Spinal cord (tissue), 10 donors: ENCODE results near the gene BST1. TPM values are rescaled to one million over a fixed set of nuclear protein-coding genes. Genes with fewer than 3 reads are reported as not detected.

Source experiments
- DNase-seq, 6 donors: peaks; one replicate each; pipeline versions ENCODE4 v3.0.0 to v3.0.0-alpha.2; 2013 to 2015; ENCODE audit warnings: low spot score in 6 of 6, low read depth in 4 of 6
- H3K27ac ChIP-seq: one replicate; pipeline ENCODE4 v1.5.1; 2013; ENCODE audit warnings: low read depth, low read length, control low read depth
- H3K27me3 ChIP-seq: one replicate; pipeline ENCODE4 v1.6.1; 2013; ENCODE audit warnings: low read length; ENCODE audit not compliant: control insufficient read depth, insufficient read depth
- H3K36me3 ChIP-seq: one replicate; pipeline ENCODE4 v1.6.1; 2013; ENCODE audit warnings: low read length; ENCODE audit not compliant: control insufficient read depth, insufficient read depth
- H3K4me1 ChIP-seq: one replicate; pipeline ENCODE4 v1.6.1; 2013; ENCODE audit warnings: low read length; ENCODE audit not compliant: control insufficient read depth, insufficient read depth
- H3K4me3 ChIP-seq: one replicate; pipeline ENCODE4 v1.5.1; 2013; ENCODE audit warnings: low read depth, low read length, control low read depth
- H3K9me3 ChIP-seq: one replicate; pipeline ENCODE4 v1.6.1; 2013; ENCODE audit warnings: low read length; ENCODE audit not compliant: control insufficient read depth, insufficient read depth
- WGBS: methylation state at CpG from one replicate; pipeline ENCODE4 v1.1.5; 2013; ENCODE audit warnings: missing lambda C conversion rate; ENCODE audit not compliant: insufficient coverage; 5-methylcytosine and 5-hydroxymethylcytosine counted together
- polyA plus RNA-seq, 2 donors: library from polyadenylated mRNA; unstranded; fragments of 120-200 nt; gene quantifications; one replicate each; pipeline ENCODE4 v1.2.1, GENCODE V29; 2013; ENCODE audit not compliant: insufficient read length in 2 of 2
- total RNA-seq, 2 donors: library from RNA; depleted of rRNA in 1 of 2; stranded (reverse); fragments of 120-200 nt in 1 of 2; fragments of >200 nt in 1 of 2; gene quantifications; one replicate each; pipeline versions ENCODE4 v1.2.3 to v1.2.4, GENCODE V29; 2013 to 2014
- donor health status: healthy.

The BST1 gene
- total and polyA plus RNA-seq, 4 donors: 1.2 to 14.1 (median 7.7) TPM

- 96% methylated on average over 6 of the region's 8 CpGs for WGBS
- Histone ChIP-seq H3K4me3 (no peak overlapping the region), H3K27me3 (no peaks in the 10 kb centered on the region), H3K27ac (no peak overlapping the region), H3K9me3 (no peaks in the 10 kb centered on the region), H3K4me1 (peaks cover 3% of the 10 kb centered on the region), H3K36me3 (no peaks in the 10 kb centered on the region)
- DNase-seq: no peak
These were observed 64.0 kb downstream of the BST1 start for GRCh38 chr4:15766821-15767220.

- Histone ChIP-seq H3K4me3 (no peak overlapping the region), H3K4me1 (peaks cover 3% of the 10 kb centered on the region), H3K9me3 (no peaks in the 10 kb centered on the region), H3K27me3 (peaks cover 2% of the 10 kb centered on the region), H3K27ac (no peak overlapping the region), H3K36me3 (no peaks in the 10 kb centered on the region)
- 11% methylated on average over 2 of the region's 2 CpGs for WGBS
- DNase-seq: peak in 1 of 6 donors; percentile 32
These were observed 66.3 kb downstream of the BST1 start for GRCh38 chr4:15769202-15769601.

- Histone ChIP-seq H3K27ac (no peak overlapping the region), H3K36me3 (no peaks in the 10 kb centered on the region), H3K27me3 (peaks cover 2% of the 10 kb centered on the region), H3K9me3 (no peaks in the 10 kb centered on the region), H3K4me3 (no peak overlapping the region), H3K4me1 (peaks cover 3% of the 10 kb centered on the region)
- no CpG with 5 or more reads among the region's 3 CpGs for WGBS
- no peak for DNase-seq
These were observed 68.6 kb downstream of the BST1 start for GRCh38 chr4:15771216-15772058.

GRCh38 chr4:15774020-15774420, 71.2 kb downstream of the BST1 start:
- H3K9me3 ChIP-seq: no peaks in the 10 kb centered on the region
- H3K27ac ChIP-seq: no peak overlapping the region
- 82% methylated on average over 3 of the region's 4 CpGs for WGBS
- no peak overlapping the region for H3K4me3 ChIP-seq
- no peak for DNase-seq
- H3K36me3 ChIP-seq: no peaks in the 10 kb centered on the region
- H3K27me3 ChIP-seq: peaks cover 2% of the 10 kb centered on the region
- H3K4me1 ChIP-seq: peaks cover 12% of the 10 kb centered on the region

- no peaks in the 10 kb centered on the region for H3K36me3 ChIP-seq
- no peak for DNase-seq
- H3K4me3 ChIP-seq: no peak overlapping the region
- H3K27ac ChIP-seq: no peak overlapping the region
- 100% methylated on average over 1 of the region's 5 CpGs for WGBS
- H3K27me3 ChIP-seq: peaks cover 3% of the 10 kb centered on the region
- H3K9me3 ChIP-seq: no peaks in the 10 kb centered on the region
- peaks cover 10% of the 10 kb centered on the region for H3K4me1 ChIP-seq
These were observed 74.2 kb downstream of the BST1 start for GRCh38 chr4:15776871-15777648.

DNA sequence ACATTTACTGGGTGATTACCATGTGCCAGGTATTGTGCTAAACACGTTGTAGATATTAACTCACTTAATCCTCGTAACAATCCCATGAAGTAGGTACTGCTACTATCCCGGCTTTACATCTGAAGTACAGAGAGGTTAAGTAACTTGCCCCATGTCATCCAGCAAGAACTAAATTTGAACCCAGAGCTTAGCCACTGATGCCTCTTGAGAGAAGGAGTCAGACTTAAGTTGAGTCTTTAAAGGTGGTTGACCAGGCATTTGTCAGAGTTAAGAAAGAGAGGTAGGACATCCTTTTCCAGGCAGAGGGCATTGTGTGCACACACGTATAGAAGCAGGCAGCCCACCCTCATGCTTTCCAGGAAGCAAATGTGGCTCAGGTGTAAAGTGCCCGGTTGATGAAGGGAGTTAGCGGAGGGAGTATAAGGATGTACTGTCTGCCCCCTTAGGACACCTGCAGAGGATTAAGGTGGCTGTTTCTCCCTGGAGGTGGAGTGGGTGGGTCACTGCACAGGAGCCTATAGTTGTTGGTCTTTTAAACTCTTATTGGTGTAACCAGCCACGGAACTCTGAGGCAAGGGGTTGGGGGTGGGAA, 74.9 kb downstream of the BST1 start:
- no peaks in the 10 kb centered on the region for H3K36me3 ChIP-seq
- peaks cover 10% of the 10 kb centered on the region for H3K4me1 ChIP-seq
- DNase-seq: no peak
- H3K27ac ChIP-seq: peak overlapping the region; percentile 48
- peak overlapping the region; percentile 50 for H3K4me3 ChIP-seq
- H3K27me3 ChIP-seq: peaks cover 2% of the 10 kb centered on the region
- 63% methylated on average over 5 of the region's 7 CpGs for WGBS
- no peaks in the 10 kb centered on the region for H3K9me3 ChIP-seq

GRCh38 chr4:15778289-15779241, 75.7 kb downstream of the BST1 start, which contains the start of gene CD38:
CD38 (plus strand) TSS chr4:15778328; CDS start chr4:15778415, 87 bp downstream.
- H3K9me3 ChIP-seq: no peaks in the 10 kb centered on the region
- H3K27ac ChIP-seq: peak within 1 kb of the TSS; percentile 49
- WGBS: under 1% methylated on average over 73 of the region's 76 CpGs
- H3K27me3 ChIP-seq: peaks cover 2% of the 10 kb centered on the region
- peaks cover 10% of the 10 kb centered on the region for H3K4me1 ChIP-seq
- DNase-seq: peak in 5 of 6 donors; percentile 21 to 80 (median 45)
- H3K36me3 ChIP-seq: no peaks in the 10 kb centered on the region
- peak within 1 kb of the TSS; percentile 50 for H3K4me3 ChIP-seq

- H3K4me1 ChIP-seq: peaks cover 10% of the 10 kb centered on the region
- H3K27me3 ChIP-seq: peaks cover 2% of the 10 kb centered on the region
- WGBS: 4% methylated on average over 4 of the region's 14 CpGs
- no peaks in the 10 kb centered on the region for H3K9me3 ChIP-seq
- no peaks in the 10 kb centered on the region for H3K36me3 ChIP-seq
- DNase-seq: peak; percentile 15 to 86 (median 54)
- H3K4me3 ChIP-seq: peak overlapping the region; percentile 50
- H3K27ac ChIP-seq: peak overlapping the region; percentile 49
These were observed 76.4 kb downstream of the BST1 start for GRCh38 chr4:15779306-15779705.

- Histone ChIP-seq H3K4me3 (peak overlapping the region; percentile 50), H3K36me3 (no peaks in the 10 kb centered on the region), H3K27ac (no peak overlapping the region), H3K4me1 (peaks cover 10% of the 10 kb centered on the region), H3K9me3 (no peaks in the 10 kb centered on the region), H3K27me3 (peaks cover 2% of the 10 kb centered on the region)
- no CpG with 5 or more reads among the region's 1 CpG for WGBS
- no peak for DNase-seq
These were observed 76.9 kb downstream of the BST1 start for GRCh38 chr4:15779809-15780208.
